ENCODE results near the gene CHST9.

GRCh38 chr18:26888259-26888658 is 296.8 kb downstream of the CHST9 start:
- TF ChIP-seq, protein P1, sequence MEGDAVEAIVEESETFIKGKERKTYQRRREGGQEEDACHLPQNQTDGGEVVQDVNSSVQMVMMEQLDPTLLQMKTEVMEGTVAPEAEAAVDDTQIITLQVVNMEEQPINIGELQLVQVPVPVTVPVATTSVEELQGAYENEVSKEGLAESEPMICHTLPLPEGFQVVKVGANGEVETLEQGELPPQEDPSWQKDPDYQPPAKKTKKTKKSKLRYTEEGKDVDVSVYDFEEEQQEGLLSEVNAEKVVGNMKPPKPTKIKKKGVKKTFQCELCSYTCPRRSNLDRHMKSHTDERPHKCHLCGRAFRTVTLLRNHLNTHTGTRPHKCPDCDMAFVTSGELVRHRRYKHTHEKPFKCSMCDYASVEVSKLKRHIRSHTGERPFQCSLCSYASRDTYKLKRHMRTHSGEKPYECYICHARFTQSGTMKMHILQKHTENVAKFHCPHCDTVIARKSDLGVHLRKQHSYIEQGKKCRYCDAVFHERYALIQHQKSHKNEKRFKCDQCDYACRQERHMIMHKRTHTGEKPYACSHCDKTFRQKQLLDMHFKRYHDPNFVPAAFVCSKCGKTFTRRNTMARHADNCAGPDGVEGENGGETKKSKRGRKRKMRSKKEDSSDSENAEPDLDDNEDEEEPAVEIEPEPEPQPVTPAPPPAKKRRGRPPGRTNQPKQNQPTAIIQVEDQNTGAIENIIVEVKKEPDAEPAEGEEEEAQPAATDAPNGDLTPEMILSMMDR (conservative IDR thresholded peaks at IDR 0.05): no peak
- TF ChIP-seq EZH2 (IDR thresholded peaks at IDR 0.05; ENCODE audit: low read depth): no peak

Measured in PC-9 (cell line).